ENCODE measurements around the gene MAGI1.

The MAGI1 gene

GRCh38 chr3:65584913-65585312 lies 453.8 kb downstream of the MAGI1 start:
- no peaks in the 10 kb centered on the region for H3K27me3 ChIP-seq (ENCODE audit: insufficient read depth, poor library complexity, severe bottlenecking)
- no peak for DNase-seq (ENCODE audit: low read depth in 1 of 2, low spot score in 1 of 2)
- TF ChIP-seq SPI1 (IDR thresholded peaks at IDR 0.05; ENCODE audit: borderline replicate concordance, low read depth) (no peak), REST (IDR thresholded peaks at IDR 0.05; ENCODE audit: insufficient replicate concordance, low read depth) (no peak), POLR2AphosphoS5 (IDR thresholded peaks at IDR 0.05; ENCODE audit: low read depth) (no peak), CTCF (IDR thresholded peaks at IDR 0.05; ENCODE audit: insufficient read depth, low read length) (no peak), GABPA (IDR thresholded peaks at IDR 0.05; ENCODE audit: low read depth) (no peak)
- no peak overlapping the region for H3K4me3 ChIP-seq (replicated peaks; ENCODE audit: insufficient read depth, low read length)
- H3K27ac ChIP-seq (replicated peaks) = no peak overlapping the region

- no peak for TF ChIP-seq CTCF (IDR thresholded peaks at IDR 0.05; ENCODE audit: insufficient read depth, low read length)
- TF ChIP-seq REST (IDR thresholded peaks at IDR 0.05; ENCODE audit: insufficient replicate concordance, low read depth) = no peak
- no peak for TF ChIP-seq POLR2AphosphoS5 (IDR thresholded peaks at IDR 0.05; ENCODE audit: low read depth)
- DNase-seq (ENCODE audit: low read depth in 1 of 2, low spot score in 1 of 2) = no peak
- no peak overlapping the region for H3K27ac ChIP-seq (replicated peaks)
- no peaks in the 10 kb centered on the region for H3K27me3 ChIP-seq (ENCODE audit: insufficient read depth, poor library complexity, severe bottlenecking)
- no peak overlapping the region for H3K4me3 ChIP-seq (replicated peaks; ENCODE audit: insufficient read depth, low read length)
Measured at GRCh38 chr3:65584002-65584401, 454.7 kb downstream of the MAGI1 start.

GRCh38 chr3:65583188-65583587 lies 455.5 kb downstream of the MAGI1 start:
- H3K27me3 ChIP-seq (ENCODE audit: insufficient read depth, poor library complexity, severe bottlenecking) = no peaks in the 10 kb centered on the region
- TF ChIP-seq POLR2AphosphoS5 (IDR thresholded peaks at IDR 0.05; ENCODE audit: low read depth) (no peak), CTCF (IDR thresholded peaks at IDR 0.05; ENCODE audit: insufficient read depth, low read length) (no peak), SPI1 (IDR thresholded peaks at IDR 0.05; ENCODE audit: borderline replicate concordance, low read depth) (no peak), GABPA (IDR thresholded peaks at IDR 0.05; ENCODE audit: low read depth) (no peak), REST (IDR thresholded peaks at IDR 0.05; ENCODE audit: insufficient replicate concordance, low read depth) (no peak)
- no peak overlapping the region for H3K4me3 ChIP-seq (replicated peaks; ENCODE audit: insufficient read depth, low read length)
- H3K27ac ChIP-seq (replicated peaks) = no peak overlapping the region
- no peak for DNase-seq (ENCODE audit: low read depth in 1 of 2, low spot score in 1 of 2)

Data from HL-60 (cell line).